ENCODE measurements around the gene GVQW3. TPM values are rescaled to one million over a fixed set of nuclear protein-coding genes. Genes with fewer than 3 reads are reported as not detected.
A peak's percentile ranks its signal among the peaks of the same experiment; 100 is the strongest.

The GVQW3 gene
- 1 to 10 TPM in 2 of 3 donors, under 1 TPM in 1; 0.13 to 1.3 (median 1.0) TPM for polyA plus RNA-seq

DNA sequence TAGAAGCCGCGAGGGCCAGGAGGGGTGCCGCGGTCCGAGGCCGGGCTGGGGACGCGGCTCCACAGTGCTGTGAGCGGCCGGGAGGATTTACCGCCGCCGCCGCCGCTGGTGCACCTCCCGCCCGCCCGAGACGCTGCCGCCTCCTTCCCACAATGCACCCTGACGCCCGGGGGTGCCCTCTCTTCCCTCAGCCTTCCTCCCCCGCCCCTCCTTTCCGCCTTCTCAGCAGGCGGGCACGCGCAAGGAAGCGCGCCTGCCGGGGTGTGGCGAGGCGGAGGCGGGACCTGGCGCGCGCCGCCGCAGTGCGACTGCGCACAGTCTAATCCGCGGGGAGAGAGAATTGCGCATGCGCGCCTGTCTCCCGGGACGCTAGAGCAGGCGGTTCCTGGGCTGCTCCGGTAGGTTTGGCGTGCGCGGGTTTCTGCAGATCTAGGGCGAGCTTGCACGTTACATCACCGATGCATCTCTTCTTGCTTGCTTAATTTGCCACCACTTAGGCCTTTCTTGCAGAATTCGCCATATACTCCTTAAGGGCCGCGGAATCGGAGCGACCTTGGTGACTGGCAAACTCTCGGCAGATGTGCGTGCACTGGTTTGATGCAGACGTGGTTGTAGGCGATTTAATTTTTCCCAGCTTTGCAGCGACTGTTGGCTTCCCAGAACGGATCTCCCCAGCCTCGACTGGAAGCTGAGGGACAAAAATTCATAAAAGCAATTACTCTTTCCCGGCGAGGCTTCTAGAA lies at the start of gene GVQW3, which contains the start of gene THAP12:
Gene GVQW3 (plus strand): TSS at position 347 of the 743 bp plus-strand sequence. CDS start 506 bp downstream, outside the sequence.
Gene THAP12 (minus strand): TSS at position 156 of the 743 bp plus-strand sequence. CDS start 296 bp downstream, outside the sequence.
- peak within 1 kb of the TSS; percentile 94 to 98 (median 96) for H3K27ac Mint-ChIP-seq
- peak within 1 kb of the TSS; percentile 94 to 98 (median 96) for H3K4me3 Mint-ChIP-seq
- DNase-seq = peak; percentile 98 to 99 (median 99)
- H3K36me3 Mint-ChIP-seq = peaks cover 0 to 5% (median 0%) of the 10 kb centered on the region in 3 donors
- no peaks in the 10 kb centered on the region for H3K9me3 Mint-ChIP-seq
- H3K27me3 Mint-ChIP-seq (ENCODE audit: low read depth in 3 of 3) = peaks cover 5 to 11% (median 11%) of the 10 kb centered on the region in 3 donors
- H3K4me1 Mint-ChIP-seq = peaks cover 40 to 54% of the 10 kb centered on the region in 2 donors

- H3K4me1 Mint-ChIP-seq = peaks cover 0 to 2% of the 10 kb centered on the region in 2 donors
- H3K4me3 Mint-ChIP-seq = no peak overlapping the region
- H3K27me3 Mint-ChIP-seq (ENCODE audit: low read depth in 3 of 3) = peaks cover 2 to 5% (median 4%) of the 10 kb centered on the region in 3 donors
- H3K36me3 Mint-ChIP-seq = no peaks in the 10 kb centered on the region
- H3K9me3 Mint-ChIP-seq = peaks cover 0 to 5% (median 0%) of the 10 kb centered on the region in 6 donors
- DNase-seq = no peak
- no peak overlapping the region for H3K27ac Mint-ChIP-seq
These were observed 46.2 kb upstream of the GVQW3 start for GRCh38 chr11:76334826-76335389.

DNA sequence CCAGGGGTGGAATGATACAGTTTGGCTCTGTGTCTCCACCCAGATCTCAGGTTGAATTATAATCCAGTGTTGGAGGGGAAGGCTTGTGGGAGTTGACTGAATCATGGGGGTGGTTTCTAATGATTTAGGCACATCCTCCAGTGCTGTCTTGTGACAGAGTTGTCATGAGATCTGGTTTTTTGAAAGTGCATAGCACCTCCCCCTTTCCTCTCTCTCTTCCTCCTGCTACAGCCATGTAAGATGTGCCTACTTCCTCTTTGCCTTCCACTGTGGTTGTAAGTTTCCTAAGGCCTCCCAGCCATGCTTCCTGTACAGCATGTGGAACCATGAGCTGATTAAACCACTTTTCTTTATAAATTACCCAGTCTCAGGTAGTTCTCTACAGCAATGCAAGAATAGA lies 45.3 kb upstream of the GVQW3 start:
- no peak overlapping the region for H3K27ac Mint-ChIP-seq
- no peak overlapping the region for H3K4me3 Mint-ChIP-seq

GRCh38 chr11:76336597-76336996 lies 44.5 kb upstream of the GVQW3 start:
- Mint-ChIP-seq H3K4me3 (no peak overlapping the region), H3K4me1 (peaks cover 0 to 2% of the 10 kb centered on the region in 2 donors), H3K27me3 (ENCODE audit: low read depth in 3 of 3) (peaks cover 2 to 5% (median 4%) of the 10 kb centered on the region in 3 donors), H3K9me3 (peaks cover 0 to 5% (median 0%) of the 10 kb centered on the region in 6 donors), H3K27ac (no peak overlapping the region), H3K36me3 (no peaks in the 10 kb centered on the region)
- DNase-seq = no peak

More for the DNA sequence above, 45.3 kb upstream of the GVQW3 start:
- Mint-ChIP-seq H3K9me3 (peaks cover 0 to 5% (median 0%) of the 10 kb centered on the region in 6 donors), H3K4me1 (peaks cover 0 to 2% of the 10 kb centered on the region in 2 donors), H3K27me3 (ENCODE audit: low read depth in 3 of 3) (peaks cover 2 to 5% (median 4%) of the 10 kb centered on the region in 3 donors), H3K36me3 (no peaks in the 10 kb centered on the region)
- no peak for DNase-seq

DNA sequence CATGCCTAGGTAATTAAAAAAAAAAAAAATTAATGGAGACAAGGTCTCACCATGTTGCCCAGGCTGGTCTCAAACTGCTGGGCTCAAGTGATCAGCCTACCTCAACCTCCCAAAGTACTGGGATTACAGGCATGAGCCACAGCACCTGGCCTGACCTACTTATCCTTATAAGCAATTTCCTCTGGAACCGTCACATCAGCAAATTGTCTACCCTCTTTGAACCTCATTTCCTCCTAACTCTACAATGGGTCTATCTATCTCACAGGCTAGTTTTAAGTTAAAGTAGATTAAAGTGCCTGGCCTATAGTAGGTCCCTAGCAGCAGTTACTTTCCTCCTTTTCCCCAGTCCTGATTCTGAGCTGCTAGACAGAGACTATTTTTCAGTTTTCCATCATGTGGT lies 43.7 kb upstream of the GVQW3 start:
- Mint-ChIP-seq H3K27ac (no peak overlapping the region), H3K4me3 (no peak overlapping the region), H3K9me3 (peaks cover 0 to 5% (median 0%) of the 10 kb centered on the region in 6 donors), H3K4me1 (peaks cover 0 to 2% of the 10 kb centered on the region in 2 donors), H3K27me3 (ENCODE audit: low read depth in 3 of 3) (peaks cover 2 to 7% (median 5%) of the 10 kb centered on the region in 3 donors), H3K36me3 (no peaks in the 10 kb centered on the region)
- DNase-seq = no peak

- peaks cover 0 to 5% (median 0%) of the 10 kb centered on the region in 6 donors for H3K9me3 Mint-ChIP-seq
- no peak for DNase-seq
- H3K27me3 Mint-ChIP-seq (ENCODE audit: low read depth in 3 of 3) = peaks cover 2 to 7% (median 5%) of the 10 kb centered on the region in 3 donors
- no peak overlapping the region for H3K4me3 Mint-ChIP-seq
- H3K36me3 Mint-ChIP-seq = no peaks in the 10 kb centered on the region
- no peak overlapping the region for H3K27ac Mint-ChIP-seq
- H3K4me1 Mint-ChIP-seq = peaks cover 0 to 2% of the 10 kb centered on the region in 2 donors
These were observed 43.2 kb upstream of the GVQW3 start for GRCh38 chr11:76337923-76338322.

DNA sequence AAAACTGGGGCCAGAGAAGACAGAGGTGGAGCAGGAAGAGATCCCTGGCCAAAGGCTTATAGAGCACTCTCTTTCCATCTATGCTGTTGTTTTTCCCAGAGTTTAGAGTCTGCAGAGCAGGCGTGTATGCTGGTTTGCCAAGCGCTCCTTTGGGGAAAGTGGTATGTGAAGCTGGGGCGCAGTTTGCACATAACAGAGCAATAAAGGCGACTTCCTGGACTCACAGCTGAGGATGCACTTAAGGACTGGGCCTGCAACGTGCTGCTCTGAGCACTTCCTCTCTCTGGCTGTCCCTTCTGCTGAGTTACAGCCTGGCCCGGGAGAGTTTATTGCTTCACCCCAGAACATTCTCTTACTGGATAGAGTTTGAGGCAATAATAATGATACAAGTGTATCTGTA lies 41.9 kb upstream of the GVQW3 start:
- DNase-seq = no peak

DNA sequence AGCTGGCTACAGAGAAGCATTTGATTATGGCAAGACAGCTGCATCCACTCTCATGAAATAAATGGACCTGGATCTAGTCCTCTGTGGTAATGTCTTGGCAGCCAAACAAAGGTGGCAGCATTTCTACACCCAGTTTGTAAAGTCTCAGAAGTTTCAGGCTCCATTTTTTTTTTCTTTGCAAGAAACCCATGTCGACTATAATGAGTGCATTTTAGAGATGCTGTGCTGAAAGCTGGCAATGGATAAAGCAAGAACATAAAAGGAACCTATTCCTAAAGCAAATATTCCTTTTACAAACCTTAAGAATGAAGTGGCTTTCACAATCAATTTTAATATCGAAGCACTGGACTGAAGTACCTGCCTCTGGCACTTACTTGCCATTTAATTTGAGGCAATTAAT lies 33.7 kb upstream of the GVQW3 start:
- Mint-ChIP-seq H3K27ac (no peak overlapping the region), H3K36me3 (peaks cover 4 to 30% (median 13%) of the 10 kb centered on the region in 3 donors), H3K4me3 (no peak overlapping the region), H3K4me1 (no peaks in the 10 kb centered on the region), H3K9me3 (no peaks in the 10 kb centered on the region), H3K27me3 (ENCODE audit: low read depth in 3 of 3) (no peaks in the 10 kb centered on the region)
- no peak for DNase-seq

More for the DNA sequence above, 41.9 kb upstream of the GVQW3 start:
- H3K4me3 Mint-ChIP-seq = no peak overlapping the region
- H3K4me1 Mint-ChIP-seq = peaks cover 0 to 2% of the 10 kb centered on the region in 2 donors
- no peaks in the 10 kb centered on the region for H3K36me3 Mint-ChIP-seq
- peaks cover under 1 to 7% (median 5%) of the 10 kb centered on the region in 3 donors for H3K27me3 Mint-ChIP-seq (ENCODE audit: low read depth in 3 of 3)
- H3K27ac Mint-ChIP-seq = no peak overlapping the region
- peaks cover 0 to 2% (median 0%) of the 10 kb centered on the region in 6 donors for H3K9me3 Mint-ChIP-seq

- Mint-ChIP-seq H3K9me3 (peaks cover 0 to 5% (median 0%) of the 10 kb centered on the region in 6 donors), H3K27me3 (ENCODE audit: low read depth in 3 of 3) (no peaks in the 10 kb centered on the region), H3K27ac (no peak overlapping the region), H3K4me1 (no peaks in the 10 kb centered on the region), H3K4me3 (no peak overlapping the region), H3K36me3 (peaks cover 13 to 39% (median 22%) of the 10 kb centered on the region in 3 donors)
- DNase-seq = no peak
These were observed 32.8 kb upstream of the GVQW3 start for GRCh38 chr11:76348348-76348747.

- Mint-ChIP-seq H3K4me1 (no peaks in the 10 kb centered on the region), H3K36me3 (peaks cover 38 to 69% (median 47%) of the 10 kb centered on the region in 3 donors), H3K27ac (no peak overlapping the region), H3K4me3 (no peak overlapping the region), H3K9me3 (peaks cover 0 to 19% (median 13%) of the 10 kb centered on the region in 6 donors), H3K27me3 (ENCODE audit: low read depth in 3 of 3) (peaks cover 0 to 2% (median 1%) of the 10 kb centered on the region in 3 donors)
- DNase-seq = no peak
These were observed 26.0 kb upstream of the GVQW3 start for GRCh38 chr11:76355172-76355571.

- Mint-ChIP-seq H3K27me3 (ENCODE audit: low read depth in 3 of 3) (no peaks in the 10 kb centered on the region), H3K27ac (peak overlapping the region in 1 of 6 donors; percentile 6), H3K36me3 (peaks cover 0 to 25% (median 4%) of the 10 kb centered on the region in 3 donors), H3K4me1 (peaks cover 9 to 32% of the 10 kb centered on the region in 2 donors), H3K9me3 (no peaks in the 10 kb centered on the region), H3K4me3 (no peak overlapping the region)
- no peak for DNase-seq
These were observed 19.7 kb upstream of the GVQW3 start for GRCh38 chr11:76361374-76361773.

GRCh38 chr11:76361776-76362175 lies 19.3 kb upstream of the GVQW3 start:
- Mint-ChIP-seq H3K36me3 (peaks cover 0 to 25% (median 4%) of the 10 kb centered on the region in 3 donors), H3K27ac (peak overlapping the region in 1 of 6 donors; percentile 49), H3K4me1 (peaks cover 9 to 32% of the 10 kb centered on the region in 2 donors), H3K27me3 (ENCODE audit: low read depth in 3 of 3) (no peaks in the 10 kb centered on the region), H3K9me3 (no peaks in the 10 kb centered on the region), H3K4me3 (no peak overlapping the region)
- DNase-seq = no peak

GRCh38 chr11:76362716-76363115 lies 18.4 kb upstream of the GVQW3 start:
- Mint-ChIP-seq H3K9me3 (no peaks in the 10 kb centered on the region), H3K27ac (no peak overlapping the region), H3K27me3 (ENCODE audit: low read depth in 3 of 3) (no peaks in the 10 kb centered on the region), H3K36me3 (peaks cover 0 to 19% (median 0%) of the 10 kb centered on the region in 3 donors), H3K4me1 (peaks cover 14 to 36% of the 10 kb centered on the region in 2 donors), H3K4me3 (no peak overlapping the region)
- DNase-seq = no peak
